HepG2 (cell line): Measurements from ENCODE around the gene LDLRAD4. TPM values are rescaled to one million over a fixed set of nuclear protein-coding genes. Genes with fewer than 3 reads are reported as not detected.

Experiments used
- ATAC-seq: fragments of 200-7000 bp; cut with Tn5 transposase; 3 replicates; pipeline ENCODE4 v1.9.1; 2020; ENCODE audit warnings: mild to moderate bottlenecking, moderate library complexity
- BruUV-seq: library from RNA; stranded (reverse); fragments of 400-500 nt; replicated peaks from 2 replicates; lab custom pipeline; 2021; lab: Mats Ljungman, UMichigan
- CTCF ChIA-PET: fragments of 300-600 bp; formaldehyde crosslinking; extraction: SDS; loops from one replicate; lab custom pipeline; 2021; ENCODE audit warnings: low total read pairs, inconsistent platforms, low intra/inter-chr PET ratio; lab: Yijun Ruan, JAX
- POLR2A ChIA-PET: fragments of 350-600 bp; sonication (Branson Sonifier 250); formaldehyde crosslinking; loops from one replicate; lab custom pipeline; 2020; ENCODE audit warnings: antibody characterized with exemption, inconsistent platforms; lab: Yijun Ruan, JAX
- DNase-seq: peaks from one replicate; pipeline ENCODE4 v3.0.0-alpha.2; 2015; ENCODE audit warnings: low spot score
- FAIRE-seq: peaks from 3 replicates; lab custom pipeline; 2011; peaks lifted over from hg19 to GRCh38; lab: Jason Lieb, UNC
- H2AFZ ChIP-seq: one replicate; pipeline ENCODE4 v1.6.1; 2011; ENCODE audit warnings: low read length, inconsistent platforms
- H3K27ac ChIP-seq: fragments of 300-600 bp; 3 replicates; pipeline ENCODE4 v1.8.0; 2011; ENCODE audit warnings: mixed run types, mild to moderate bottlenecking, mixed read lengths, low read length, inconsistent platforms; ENCODE audit not compliant: insufficient read depth; ENCODE audit errors: extremely low read length
- H3K27me3 ChIP-seq, 2 experiments: fragments of 200-600 bp in 1 of 2; 2 replicates in 1 of 2; 3 replicates in 1 of 2; pipeline versions ENCODE4 v1.6.0 to v1.8.0; 2011; ENCODE audit warnings: low read length in 2 of 2, mild to moderate bottlenecking in 2 of 2, moderate library complexity in 2 of 2, inconsistent platforms in 1 of 2; ENCODE audit not compliant: insufficient read depth in 2 of 2, control insufficient read depth in 1 of 2
- H3K36me3 ChIP-seq, 2 experiments: fragments of 200-600 bp in 1 of 2; replicated peaks in 1 of 2; 2 replicates in 1 of 2; 3 replicates in 1 of 2; pipeline versions ENCODE4 v1.5.1 to v1.8.0; 2011; ENCODE audit warnings: low read length in 2 of 2, inconsistent platforms in 1 of 2; ENCODE audit not compliant: insufficient read depth in 2 of 2, control insufficient read depth in 1 of 2
- H3K4me1 ChIP-seq: 2 replicates; pipeline ENCODE4 v1.5.1; 2012; ENCODE audit warnings: low read length, inconsistent platforms; ENCODE audit not compliant: insufficient read depth
- H3K4me2 ChIP-seq: 2 replicates; pipeline ENCODE4 v1.6.0; 2011; ENCODE audit warnings: low read depth, low read length, inconsistent platforms
- H3K4me3 ChIP-seq, 3 experiments: fragments of 200-600 bp in 1 of 3; sonication (generic), shearing (Covaris generic) in 1 of 3; replicated peaks in 1 of 3; 2 replicates each; pipeline ENCODE4 v1.5.1; 2011 to 2016; ENCODE audit warnings: low read length in 3 of 3, inconsistent platforms in 2 of 3, low read depth in 2 of 3, mild to moderate bottlenecking in 2 of 3, control low read depth in 1 of 3, mixed read lengths in 1 of 3; ENCODE audit not compliant: insufficient read depth in 1 of 3
- H3K79me2 ChIP-seq: one replicate; pipeline ENCODE4 v1.6.1; 2011; ENCODE audit warnings: low read length, inconsistent platforms; ENCODE audit not compliant: insufficient read depth
- H3K9ac ChIP-seq: 2 replicates; pipeline ENCODE4 v1.6.0; 2011; ENCODE audit warnings: mild to moderate bottlenecking, low read depth, low read length, inconsistent platforms; ENCODE audit not compliant: insufficient read depth
- H3K9me3 ChIP-seq: 2 replicates; pipeline ENCODE4 v1.5.1; 2012; ENCODE audit warnings: mild to moderate bottlenecking, low read length
- H4K20me1 ChIP-seq: 2 replicates; pipeline ENCODE4 v1.6.0; 2011; ENCODE audit warnings: inconsistent platforms, mild to moderate bottlenecking, low read length, moderate library complexity; ENCODE audit not compliant: insufficient read depth
- BRCA1 ChIP-seq: sonication (generic); formaldehyde crosslinking; IDR thresholded peaks from 2 replicates; pipeline ENCODE4 v1.4.0; 2020; ENCODE audit warnings: missing genetic modification reagents
- CEBPZ ChIP-seq: IDR thresholded peaks from 2 replicates; pipeline ENCODE4 v1.6.1; 2012; ENCODE audit warnings: low read length, improper control_type of control experiment
- ERF ChIP-seq: IDR thresholded peaks from 2 replicates; pipeline ENCODE4 v1.6.1; 2018; ENCODE audit warnings: missing biosample characterization, missing genetic modification reagents
- FOSL1 ChIP-seq: sonication (generic); formaldehyde crosslinking; IDR thresholded peaks from 2 replicates; pipeline ENCODE4 v1.9.0; 2021; ENCODE audit warnings: missing genetic modification reagents, borderline replicate concordance
- FOXP1 ChIP-seq, 2 experiments: fragments of 450-650 bp in 1 of 2; IDR thresholded peaks; 2 replicates each; pipeline ENCODE4 v1.6.1; 2017 to 2018; ENCODE audit warnings: antibody characterized with exemption in 1 of 2
- IKZF1 ChIP-seq: fragments of 450-650 bp; IDR thresholded peaks from 2 replicates; pipeline ENCODE4 v1.7.1; 2016
- IRX3 ChIP-seq: sonication (generic); formaldehyde crosslinking; IDR thresholded peaks from 2 replicates; pipeline ENCODE4 v1.8.1; 2023; ENCODE audit warnings: mild to moderate bottlenecking, low read depth, missing genetic modification reagents, borderline replicate concordance
- KLF11 ChIP-seq: IDR thresholded peaks from 2 replicates; pipeline ENCODE4 v1.6.1; 2016; ENCODE audit warnings: missing compliant biosample characterization
- NFYC ChIP-seq: IDR thresholded peaks from 2 replicates; pipeline ENCODE4 v1.6.1; 2016; ENCODE audit warnings: missing genetic modification reagents, missing compliant biosample characterization
- PLRG1 ChIP-seq: fragments of 450-650 bp; conservative IDR thresholded peaks from 2 replicates; pipeline ENCODE4 v1.6.1; 2016
- RARA ChIP-seq: IDR thresholded peaks from 2 replicates; pipeline ENCODE4 v1.6.1; 2016; ENCODE audit warnings: missing genetic modification reagents, missing compliant biosample characterization
- RARG ChIP-seq: sonication (generic); formaldehyde crosslinking; IDR thresholded peaks from 2 replicates; pipeline ENCODE4 v1.4.0; 2020; ENCODE audit warnings: low read depth, mild to moderate bottlenecking, missing genetic modification reagents
- SMYD3 ChIP-seq: sonication (generic); formaldehyde crosslinking; IDR thresholded peaks from 2 replicates; pipeline ENCODE4 v1.8.1; 2023; ENCODE audit warnings: mild to moderate bottlenecking, missing genetic modification reagents
- SP1 ChIP-seq, 2 experiments: fragments of 450-650 bp in 1 of 2; sonication (generic) in 1 of 2; formaldehyde crosslinking in 1 of 2; IDR thresholded peaks; 2 replicates each; pipeline versions ENCODE4 v1.4.0 to v1.6.1; 2016 to 2020; ENCODE audit warnings: missing genetic modification reagents in 1 of 2
- ZBTB38 ChIP-seq: sonication (generic); formaldehyde crosslinking; IDR thresholded peaks from 2 replicates; pipeline ENCODE4 v1.5.1; 2020; ENCODE audit warnings: mild to moderate bottlenecking, missing genetic modification reagents
- ZFP37 ChIP-seq: sonication (generic); formaldehyde crosslinking; IDR thresholded peaks from 2 replicates; pipeline ENCODE4 v1.4.0; 2020; ENCODE audit warnings: missing genetic modification reagents, borderline replicate concordance
- ZNF205 ChIP-seq: IDR thresholded peaks from 2 replicates; pipeline ENCODE4 v1.6.1; 2018; ENCODE audit warnings: missing biosample characterization, missing genetic modification reagents
- ZNF280B ChIP-seq: sonication (generic); formaldehyde crosslinking; IDR thresholded peaks from 2 replicates; pipeline ENCODE4 v1.5.0; 2020; ENCODE audit warnings: missing genetic modification reagents, mild to moderate bottlenecking, borderline replicate concordance
- ZNF292 ChIP-seq: sonication (generic); formaldehyde crosslinking; IDR thresholded peaks from 2 replicates; pipeline ENCODE4 v1.8.1; 2022; ENCODE audit warnings: mild to moderate bottlenecking, low read depth, missing genetic modification reagents, borderline replicate concordance
- ZNF430 ChIP-seq: sonication (generic); formaldehyde crosslinking; IDR thresholded peaks from 2 replicates; pipeline ENCODE4 v1.9.0; 2021; ENCODE audit warnings: mild to moderate bottlenecking, missing genetic modification reagents
- ZNF737 ChIP-seq: sonication (generic); formaldehyde crosslinking; IDR thresholded peaks from 2 replicates; pipeline ENCODE4 v1.5.0; 2020; ENCODE audit warnings: missing genetic modification reagents, mild to moderate bottlenecking, borderline replicate concordance
- ZNF746 ChIP-seq: sonication (generic); formaldehyde crosslinking; IDR thresholded peaks from 2 replicates; pipeline ENCODE4 v1.8.0; 2022; ENCODE audit warnings: mild to moderate bottlenecking, missing genetic modification reagents
- WGBS: methylation state at CpG from one replicate; pipeline ENCODE4 v1.1.6; 2017; ENCODE audit warnings: low lambda C conversion rate; 5-methylcytosine and 5-hydroxymethylcytosine counted together
- in situ Hi-C: cut with HindIII; loops from 2 replicates; pipeline ENCODE4 v1.10.0; 2017; ENCODE audit warnings: low pct_unique_long_range_greater_than_20kb; ENCODE audit not compliant: extremely low pct_ligation_motif_present
- intact Hi-C: fragments of 100-400 bp; cut with micrococcal nuclease; formaldehyde crosslinking; loops from one replicate; pipeline ENCODE4 v1.10.0; 2022; ENCODE audit not compliant: unreplicated experiment
- polyA plus RNA-seq, 8 experiments: library from polyadenylated mRNA; depleted of rRNA in 3 of 8; stranded (reverse) in 7 of 8; unstranded in 1 of 8; fragments of >200 nt; fragmentation: Illumina TruSeq in 4 of 8; extraction: Trizol in 4 of 8; gene quantifications; 2 replicates each; pipeline versions ENCODE4 v1.2.1 to v1.2.3, GENCODE V29; 2011 to 2016; ENCODE audit warnings: low read depth in 4 of 8, missing spikeins in 1 of 8, mixed read lengths in 1 of 8; ENCODE audit not compliant: insufficient read depth in 1 of 8
- total RNA-seq, 5 experiments: library from RNA; depleted of rRNA; stranded (reverse); fragments of >200 nt; fragmentation: Illumina TruSeq; extraction: Trizol; gene quantifications; 2 replicates each; pipeline ENCODE4 v1.2.3, GENCODE V29; 2016; ENCODE audit warnings: low read depth in 1 of 5

Gene LDLRAD4
- total and polyA plus RNA-seq, 2 of the 13 experiments (the other 11 are each of a cell fraction or from before 2014, with no cell fraction given): 13.6 to 20.9 TPM

GRCh38 chr18:13175754-13176210 lies 42.8 kb upstream of the LDLRAD4 start:
- DNase-seq (peak; percentile 94), ATAC-seq (peak; percentile 87), FAIRE-seq (peak; percentile 98)
- no peaks in the 10 kb centered on the region for H3K9me3 ChIP-seq
- 11% methylated on average over 5 of the region's 6 CpGs for WGBS
- H3K27me3 ChIP-seq: no peaks in the 10 kb centered on the region
- H3K27ac ChIP-seq: peak overlapping the region; percentile 96
- no peaks in the 10 kb centered on the region for H3K36me3 ChIP-seq
- intact Hi-C loops (loop anchor here (5.0 kb wide), 2 partner anchors 38 to 42 kb away; partner anchors contain the start of gene LDLRAD4), in situ Hi-C loops (no loop called here)
- no peak overlapping the region for H2AFZ ChIP-seq
- POLR2A ChIA-PET: interaction anchor here (0.9 to 2.9 kb wide), 8 partner anchors 9 to 185 kb away, joined by 3 to 15 read pairs (median 4); partner anchors contain the start of genes CEP192 and LDLRAD4
- no peak overlapping the region for H3K4me3 ChIP-seq
- H3K4me2 ChIP-seq: peak overlapping the region; percentile 54
- no peaks in the 10 kb centered on the region for H4K20me1 ChIP-seq
- CTCF ChIA-PET: no interaction called here
- peak overlapping the region; percentile 67 for H3K9ac ChIP-seq
- no TSS peak for BruUV-seq
- no peaks in the 10 kb centered on the region for H3K79me2 ChIP-seq
- H3K4me1 ChIP-seq: peaks cover 74% of the 10 kb centered on the region
- TF ChIP-seq ZFP37 (CRISPR knock-in tag) (peak; percentile 28; the same call in 1 of the 2 replicates), KLF11 (CRISPR knock-in tag) (no peak), SMYD3 (CRISPR knock-in tag) (0 out of 2 replicates have a peak, but pooled peaks have one; percentile 44), ZNF280B (CRISPR knock-in tag) (no peak), ZNF737 (no peak), PLRG1 (no peak), CEBPZ (no peak), FOXP1 (IDR thresholded peaks at IDR 0.05) (0 out of 2 replicates have a peak, but pooled peaks have one; percentile 24), FOXP1 (CRISPR knock-in tag; IDR thresholded peaks at IDR 0.05) (peak; percentile 87), FOSL1 (no peak), ZBTB38 (no peak), IKZF1 (no peak), RARA (peak; percentile 88), ZNF430 (CRISPR knock-in tag) (peak; percentile 49; the same call in 1 of the 2 replicates), RARG (no peak), ZNF292 (no peak), SP1 (IDR thresholded peaks at IDR 0.05) (no peak), SP1 (CRISPR knock-in tag; IDR thresholded peaks at IDR 0.05) (0 out of 2 replicates have a peak, but pooled peaks have one; percentile 24), IRX3 (CRISPR knock-in tag) (no peak), NFYC (CRISPR knock-in tag) (peak; percentile 78), BRCA1 (CRISPR knock-in tag) (no peak), ZNF205 (CRISPR knock-in tag) (no peak), ZNF746 (0 out of 2 replicates have a peak, but pooled peaks have one; percentile 30), ERF (CRISPR knock-in tag) (peak; percentile 55; the same call in 1 of the 2 replicates)
